Measurements from ENCODE around the gene GPR157.

The GPR157 gene

GRCh38 chr1:9062021-9062471 lies 66.9 kb downstream of the GPR157 start:
- DNase-seq (ENCODE audit: low read depth, low spot score) = no peak

GRCh38 chr1:9061252-9061960 lies 67.5 kb downstream of the GPR157 start:
- no peak for DNase-seq (ENCODE audit: low read depth, low spot score)

GRCh38 chr1:9059891-9060744 lies 68.8 kb downstream of the GPR157 start:
- no peak for DNase-seq (ENCODE audit: low read depth, low spot score)

GRCh38 chr1:9058465-9058864 lies 70.4 kb downstream of the GPR157 start:
- no peak for DNase-seq (ENCODE audit: low read depth, low spot score)

GRCh38 chr1:9057851-9058250 lies 71.1 kb downstream of the GPR157 start:
- no peak for DNase-seq (ENCODE audit: low read depth, low spot score)

GRCh38 chr1:9052272-9053049 lies 76.4 kb downstream of the GPR157 start:
- no peak for DNase-seq (ENCODE audit: low read depth, low spot score)

- no peak for DNase-seq (ENCODE audit: low read depth, low spot score)
Observed at GRCh38 chr1:9051379-9051778, 77.5 kb downstream of the GPR157 start.

- DNase-seq (ENCODE audit: low read depth, low spot score) = no peak
Observed at GRCh38 chr1:9050803-9051202, 78.1 kb downstream of the GPR157 start.

All from activated naive CD8-positive, alpha-beta T cell treated with anti-CD3 and anti-CD28 coated beads, Interleukin-2, amount 50 U/mL, for 16 hours (primary cell).